ENCODE results near the gene MAP3K9. TPM values are rescaled to one million over a fixed set of nuclear protein-coding genes. Genes with fewer than 3 reads are reported as not detected.

Gene MAP3K9
- total and polyA plus RNA-seq, 8 donors: 0.46 to 11.0 (median 7.1) TPM

DNA sequence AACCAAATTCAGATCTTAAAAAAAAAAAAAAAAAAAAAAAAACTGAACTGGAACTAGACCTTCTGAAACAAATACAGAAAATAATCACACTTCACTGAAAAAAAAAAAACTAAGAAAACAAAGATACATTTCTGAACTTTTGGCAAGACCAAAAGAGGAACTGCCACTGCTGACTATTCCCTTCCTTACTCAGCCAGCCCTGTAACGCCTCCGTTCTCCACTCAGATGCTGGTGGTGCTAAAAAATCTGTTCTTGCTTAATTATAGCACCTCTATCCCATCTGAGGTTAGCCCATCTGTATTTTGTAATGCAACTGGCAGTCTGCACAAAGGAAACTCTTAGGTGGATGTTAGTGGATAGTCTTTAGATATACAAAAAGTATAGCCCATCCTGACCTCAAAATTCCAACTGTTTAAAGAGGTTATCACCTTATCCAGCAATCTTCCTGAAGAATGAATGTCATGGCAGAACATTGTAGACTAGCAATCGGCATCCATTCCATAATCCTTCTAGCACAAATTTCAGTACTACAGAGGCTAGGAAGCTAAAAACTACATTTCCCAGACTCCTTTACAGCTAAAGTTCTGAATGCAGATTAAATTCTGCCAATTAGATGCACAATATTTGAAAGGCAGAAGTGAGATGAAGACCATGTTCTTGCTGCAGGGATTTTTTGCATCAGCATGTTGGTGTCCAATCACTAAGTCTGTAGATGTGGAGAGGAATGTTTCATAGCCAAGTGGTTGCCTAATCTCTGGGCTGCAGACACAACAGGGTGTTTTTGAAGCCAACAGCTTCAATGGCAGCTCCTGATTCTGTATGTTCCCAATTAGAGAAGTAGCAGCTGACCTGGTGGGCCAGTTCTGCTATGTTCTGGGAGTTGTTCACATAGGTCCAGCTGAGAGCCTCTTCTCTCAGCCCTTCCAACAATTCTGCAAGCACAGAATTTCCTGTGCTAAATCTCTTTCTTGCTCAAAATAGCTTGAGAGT, 5.7 kb downstream of the MAP3K9 start:
- H3K27ac ChIP-seq: no peak overlapping the region
- intact Hi-C loops (cut with DNase I; ENCODE audit: low total_unique reads): no loop called here
- WGBS, 5 donors: 82 to 91% (median 85%) methylated on average over 3 of the region's 3 CpGs
- no peak for DNase-seq
- peaks cover 0 to 18% (median 17%) of the 10 kb centered on the region in 4 donors for H3K36me3 ChIP-seq
- H3K9me3 ChIP-seq: no peaks in the 10 kb centered on the region
- no peak overlapping the region for H3K4me3 ChIP-seq
- H3K27me3 ChIP-seq: peaks cover 0 to 27% (median 3%) of the 10 kb centered on the region in 3 donors
- TF ChIP-seq POLR2AphosphoS5 (IDR thresholded peaks at IDR 0.05) (no peak), EP300 (IDR thresholded peaks at IDR 0.05) (no peak), POLR2A (IDR thresholded peaks at IDR 0.05) (no peak)
- TF ChIP-seq, protein P1, sequence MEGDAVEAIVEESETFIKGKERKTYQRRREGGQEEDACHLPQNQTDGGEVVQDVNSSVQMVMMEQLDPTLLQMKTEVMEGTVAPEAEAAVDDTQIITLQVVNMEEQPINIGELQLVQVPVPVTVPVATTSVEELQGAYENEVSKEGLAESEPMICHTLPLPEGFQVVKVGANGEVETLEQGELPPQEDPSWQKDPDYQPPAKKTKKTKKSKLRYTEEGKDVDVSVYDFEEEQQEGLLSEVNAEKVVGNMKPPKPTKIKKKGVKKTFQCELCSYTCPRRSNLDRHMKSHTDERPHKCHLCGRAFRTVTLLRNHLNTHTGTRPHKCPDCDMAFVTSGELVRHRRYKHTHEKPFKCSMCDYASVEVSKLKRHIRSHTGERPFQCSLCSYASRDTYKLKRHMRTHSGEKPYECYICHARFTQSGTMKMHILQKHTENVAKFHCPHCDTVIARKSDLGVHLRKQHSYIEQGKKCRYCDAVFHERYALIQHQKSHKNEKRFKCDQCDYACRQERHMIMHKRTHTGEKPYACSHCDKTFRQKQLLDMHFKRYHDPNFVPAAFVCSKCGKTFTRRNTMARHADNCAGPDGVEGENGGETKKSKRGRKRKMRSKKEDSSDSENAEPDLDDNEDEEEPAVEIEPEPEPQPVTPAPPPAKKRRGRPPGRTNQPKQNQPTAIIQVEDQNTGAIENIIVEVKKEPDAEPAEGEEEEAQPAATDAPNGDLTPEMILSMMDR (IDR thresholded peaks at IDR 0.05): no peak
- H3K4me1 ChIP-seq: peaks cover 0 to 15% (median 11%) of the 10 kb centered on the region in 4 donors

DNA sequence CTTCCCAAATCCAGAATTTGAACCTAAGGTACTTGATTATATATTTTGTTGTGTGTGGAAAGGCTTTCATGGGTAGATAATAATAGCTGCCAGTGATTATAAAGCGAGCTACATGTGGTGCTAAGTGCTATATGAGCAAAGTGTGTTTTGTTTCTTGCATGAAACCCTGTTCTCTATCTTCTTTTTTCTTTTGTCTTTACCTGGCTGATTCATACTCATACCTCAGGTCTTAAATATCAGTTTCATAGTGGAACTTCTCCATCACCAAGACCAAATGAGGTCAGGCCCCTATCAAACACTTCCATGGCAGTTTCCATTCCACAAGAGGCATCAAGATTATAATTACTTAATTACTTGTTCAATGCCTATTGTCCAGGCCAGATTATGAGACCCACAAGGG, 6.9 kb downstream of the MAP3K9 start:
- Histone ChIP-seq H3K27me3 (peaks cover 0 to 16% (median 0%) of the 10 kb centered on the region in 3 donors), H3K36me3 (peaks cover 0 to 18% (median 17%) of the 10 kb centered on the region in 4 donors), H3K9me3 (no peaks in the 10 kb centered on the region), H3K27ac (no peak overlapping the region), H3K4me1 (peaks cover 0 to 4% (median 0%) of the 10 kb centered on the region in 4 donors), H3K4me3 (no peak overlapping the region)
- WGBS, 5 donors: 83 to 94% (median 92%) methylated on average over 1 of the region's 1 CpG
- intact Hi-C loops (cut with DNase I; ENCODE audit: low total_unique reads): no loop called here
- TF ChIP-seq POLR2AphosphoS5 (IDR thresholded peaks at IDR 0.05) (no peak), EP300 (IDR thresholded peaks at IDR 0.05) (no peak), POLR2A (IDR thresholded peaks at IDR 0.05) (no peak)
- TF ChIP-seq, protein P1 (IDR thresholded peaks at IDR 0.05): no peak
- DNase-seq: no peak

DNA sequence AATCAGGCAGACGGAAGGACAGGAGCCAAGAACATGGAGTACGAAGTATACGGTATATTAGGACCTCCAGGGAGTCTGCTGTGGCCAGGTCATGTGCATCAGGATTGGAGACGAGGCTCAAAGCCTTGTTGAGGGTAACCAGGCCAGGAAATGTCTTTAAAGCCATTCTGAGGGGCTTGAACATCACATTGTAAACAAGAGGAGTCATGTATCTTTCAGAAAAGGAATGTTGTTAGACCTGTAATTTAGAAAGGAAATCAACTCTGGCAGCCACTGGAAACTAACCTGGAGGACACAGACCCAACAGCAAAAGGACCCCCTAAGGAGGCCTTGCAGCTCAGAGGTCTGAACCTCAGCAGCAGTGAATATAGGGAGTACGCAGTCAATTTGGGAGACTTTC, 7.5 kb downstream of the MAP3K9 start:
- H3K4me1 ChIP-seq: peaks cover 0 to 4% (median 0%) of the 10 kb centered on the region in 4 donors
- no peak for DNase-seq
- no peak for TF ChIP-seq EP300 (IDR thresholded peaks at IDR 0.05)
- TF ChIP-seq, protein P1 (IDR thresholded peaks at IDR 0.05): no peak
- H3K9me3 ChIP-seq: no peaks in the 10 kb centered on the region
- intact Hi-C loops (cut with DNase I; ENCODE audit: low total_unique reads): no loop called here
- H3K27me3 ChIP-seq: peaks cover 0 to 11% (median 0%) of the 10 kb centered on the region in 3 donors
- WGBS, 5 donors: 80 to 89% (median 87%) methylated on average over 5 of the region's 5 CpGs
- no peak overlapping the region for H3K27ac ChIP-seq
- H3K4me3 ChIP-seq: no peak overlapping the region
- H3K36me3 ChIP-seq: peaks cover 0 to 18% (median 17%) of the 10 kb centered on the region in 4 donors

DNA sequence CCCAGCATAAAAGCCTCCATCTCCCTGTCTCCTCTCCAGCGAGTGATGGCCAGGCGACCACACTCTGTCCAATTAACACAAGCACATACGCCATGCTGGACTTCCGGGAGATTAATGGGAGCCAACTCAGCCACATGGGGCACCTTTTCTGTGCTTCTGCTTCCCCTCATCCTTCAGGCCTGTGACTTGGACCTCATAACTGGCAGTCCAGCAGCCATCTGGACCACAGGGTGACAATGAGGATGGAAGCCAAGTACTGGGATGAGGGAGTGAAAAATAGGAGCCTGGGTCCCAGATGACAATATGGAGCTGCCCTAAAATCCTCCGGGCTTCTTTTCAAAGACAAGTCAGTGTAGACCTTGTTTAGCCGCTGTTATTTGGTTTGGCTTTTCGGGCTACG, 12.8 kb downstream of the MAP3K9 start:
- WGBS, 5 donors: 92 to 99% (median 97%) methylated on average over 8 of the region's 8 CpGs
- Histone ChIP-seq H3K27ac (no peak overlapping the region), H3K9me3 (no peaks in the 10 kb centered on the region), H3K27me3 (no peaks in the 10 kb centered on the region), H3K4me3 (no peak overlapping the region), H3K4me1 (no peaks in the 10 kb centered on the region), H3K36me3 (peaks cover 0 to 29% (median 27%) of the 10 kb centered on the region in 4 donors)
- no peak for TF ChIP-seq POLR2AphosphoS5 (IDR thresholded peaks at IDR 0.05)
- TF ChIP-seq EP300 (IDR thresholded peaks at IDR 0.05): no peak
- no peak for TF ChIP-seq POLR2A (IDR thresholded peaks at IDR 0.05)
- TF ChIP-seq, protein P1 (IDR thresholded peaks at IDR 0.05): no peak
- intact Hi-C loops (cut with DNase I; ENCODE audit: low total_unique reads): no loop called here
- DNase-seq: no peak

Measured in stomach (tissue), 9 donors.